ENCODE results near the gene TTLL11.

TTLL11 gene

DNA sequence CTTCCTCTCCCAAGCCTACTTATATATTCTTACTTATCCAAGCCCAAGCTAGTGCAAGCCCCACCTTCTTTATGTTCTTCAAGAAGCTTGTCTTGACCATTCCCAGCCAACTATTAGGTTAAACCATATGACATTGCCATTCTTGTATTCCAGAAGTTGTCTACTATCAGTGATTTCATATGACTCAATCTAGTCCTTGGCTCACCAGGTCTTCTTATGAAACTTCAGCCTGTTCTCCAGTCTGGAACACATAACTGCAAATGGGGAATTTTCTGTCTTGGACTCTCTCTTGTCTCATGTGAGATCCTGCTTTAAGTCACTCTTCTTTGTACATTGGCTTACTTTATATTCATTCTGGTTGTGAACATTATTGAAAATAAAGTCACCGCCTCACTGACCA is 130.7 kb downstream of the TTLL11 start:
- no peak for DNase-seq

- no peak for DNase-seq
These were observed 132.4 kb downstream of the TTLL11 start for GRCh38 chr9:121960665-121961064.

- DNase-seq, result no peak
These were observed 134.6 kb downstream of the TTLL11 start for GRCh38 chr9:121958530-121958929.

DNA sequence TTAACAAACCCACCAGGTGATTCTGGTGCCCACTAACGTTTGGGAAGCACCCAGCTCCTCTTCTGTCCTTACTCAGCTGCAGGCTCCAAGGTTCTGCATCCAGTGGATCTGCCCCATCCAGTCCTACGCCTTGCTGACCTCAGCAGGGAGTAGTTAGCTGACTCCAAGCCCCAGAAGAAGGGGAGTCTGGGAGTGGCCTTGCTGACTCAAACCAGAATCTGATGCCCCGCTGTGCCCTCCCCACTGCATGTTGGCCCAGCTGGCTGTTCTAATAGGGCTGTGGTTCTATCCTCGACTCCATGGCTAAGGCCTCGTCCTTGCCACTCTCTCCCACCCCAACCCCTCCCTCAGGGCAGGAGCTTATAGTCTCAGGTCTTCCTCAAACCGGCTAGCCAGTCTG is 136.3 kb downstream of the TTLL11 start:
- DNase-seq, result no peak

- no peak for DNase-seq
These were observed 137.5 kb downstream of the TTLL11 start for GRCh38 chr9:121955649-121956048.

DNA sequence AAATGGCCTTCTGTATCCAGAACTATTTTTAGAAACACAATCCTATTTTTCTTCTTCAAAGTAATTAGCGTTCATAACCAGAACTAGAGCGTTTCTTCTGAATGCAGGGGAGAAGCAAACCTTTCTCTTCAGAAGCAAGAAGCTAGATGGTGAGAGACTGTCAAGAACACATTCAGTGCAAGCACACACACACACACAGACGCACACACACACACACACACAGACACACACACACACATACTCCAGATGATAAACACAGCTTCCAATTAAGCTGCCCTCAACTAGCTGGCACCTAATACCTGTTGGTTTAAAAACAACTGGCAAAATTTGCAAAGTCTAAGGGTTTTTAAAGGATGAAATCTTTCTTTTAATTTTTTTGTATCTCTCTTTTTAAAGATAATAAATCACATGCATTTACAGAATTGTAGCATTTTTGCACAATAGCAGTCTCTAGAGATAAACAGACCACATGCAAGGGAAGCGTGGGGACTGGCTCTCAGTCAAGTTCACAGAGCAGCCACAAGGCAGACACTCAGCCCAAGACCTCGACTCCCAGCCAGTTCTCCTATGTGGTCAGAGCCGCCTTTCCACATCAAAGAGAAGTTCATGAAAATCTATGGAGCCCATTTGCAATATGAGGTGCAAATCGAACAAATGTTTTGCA is 138.5 kb downstream of the TTLL11 start:
- no peak for DNase-seq

- DNase-seq, result no peak
These were observed 140.5 kb downstream of the TTLL11 start for GRCh38 chr9:121952611-121953010.

GRCh38 chr9:121950866-121951265 is 142.2 kb downstream of the TTLL11 start:
- DNase-seq, result no peak

DNA sequence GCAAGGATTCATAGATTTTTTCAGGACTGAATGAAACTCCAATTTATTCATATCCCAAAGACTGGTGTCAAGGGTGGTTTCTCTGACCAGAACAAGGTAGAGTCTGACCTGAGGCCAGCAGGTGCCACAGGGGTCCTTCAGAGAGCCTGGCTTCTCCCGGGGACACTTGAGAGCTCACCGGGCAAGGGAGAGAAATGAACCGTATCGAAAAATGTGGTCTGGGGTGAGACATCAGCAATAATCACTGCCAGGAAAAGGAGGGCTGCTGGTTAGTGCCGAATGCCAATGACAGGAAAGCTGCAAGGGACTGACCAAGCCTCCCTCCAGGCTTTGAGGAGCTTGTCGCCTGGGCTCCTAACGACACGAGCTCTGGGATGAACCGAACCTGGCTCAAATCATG is 142.7 kb downstream of the TTLL11 start:
- no peak for DNase-seq

- no peak for DNase-seq
These were observed 143.3 kb downstream of the TTLL11 start for GRCh38 chr9:121949766-121950165.

- no peak for DNase-seq
These were observed 143.7 kb downstream of the TTLL11 start for GRCh38 chr9:121949364-121949763.

- DNase-seq, result no peak
These were observed 145.3 kb downstream of the TTLL11 start for GRCh38 chr9:121947775-121948174.

DNA sequence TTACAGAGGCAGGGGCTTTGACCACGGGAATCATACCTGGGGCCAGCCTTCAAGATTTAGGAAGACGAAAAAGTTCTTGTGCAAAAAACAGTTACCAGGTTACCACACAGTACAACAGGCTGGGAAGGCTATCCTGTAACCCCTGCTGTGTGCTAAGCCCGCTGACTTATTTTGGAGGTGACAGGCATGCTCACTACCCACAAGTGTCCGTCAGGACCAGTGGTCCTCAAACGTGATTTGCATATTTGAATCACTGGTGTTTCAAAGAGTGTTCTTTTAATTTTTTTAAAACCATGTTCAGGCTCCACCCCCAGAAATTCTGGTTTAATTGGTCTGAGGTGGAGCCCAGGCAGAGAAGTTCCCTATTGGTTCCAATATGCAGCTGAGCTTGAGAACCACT is 146.6 kb downstream of the TTLL11 start:
- no peak for DNase-seq

GRCh38 chr9:121945849-121946248 is 147.3 kb downstream of the TTLL11 start:
- no peak for DNase-seq

GRCh38 chr9:121945281-121945680 is 147.8 kb downstream of the TTLL11 start:
- DNase-seq, result no peak

GRCh38 chr9:121944711-121945191 is 148.4 kb downstream of the TTLL11 start:
- no peak for DNase-seq

DNA sequence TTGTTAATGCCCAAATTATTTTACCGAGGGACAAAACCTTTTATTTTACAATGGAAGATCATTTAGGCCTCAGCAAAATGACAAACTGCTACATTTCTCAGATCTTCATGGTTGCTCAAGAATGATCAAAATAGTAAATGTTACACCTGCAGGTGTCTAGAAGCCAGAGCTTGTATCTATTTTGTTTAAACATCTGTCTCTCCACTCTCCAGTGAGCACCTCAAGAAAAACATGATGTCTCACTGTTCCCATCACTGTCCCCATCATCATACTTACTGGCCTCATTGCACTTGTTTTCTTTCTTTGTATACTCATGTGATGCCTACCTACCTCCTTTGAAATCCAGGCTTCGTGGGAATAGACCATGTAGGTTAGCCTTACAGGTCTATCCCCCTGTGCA is 149.6 kb downstream of the TTLL11 start:
- DNase-seq, result no peak

- DNase-seq, result no peak
These were observed 150.2 kb downstream of the TTLL11 start for GRCh38 chr9:121942866-121943382.

GRCh38 chr9:121942313-121942712 is 150.8 kb downstream of the TTLL11 start:
- no peak for DNase-seq

GRCh38 chr9:121939643-121940042 is 153.5 kb downstream of the TTLL11 start:
- no peak for DNase-seq

DNA sequence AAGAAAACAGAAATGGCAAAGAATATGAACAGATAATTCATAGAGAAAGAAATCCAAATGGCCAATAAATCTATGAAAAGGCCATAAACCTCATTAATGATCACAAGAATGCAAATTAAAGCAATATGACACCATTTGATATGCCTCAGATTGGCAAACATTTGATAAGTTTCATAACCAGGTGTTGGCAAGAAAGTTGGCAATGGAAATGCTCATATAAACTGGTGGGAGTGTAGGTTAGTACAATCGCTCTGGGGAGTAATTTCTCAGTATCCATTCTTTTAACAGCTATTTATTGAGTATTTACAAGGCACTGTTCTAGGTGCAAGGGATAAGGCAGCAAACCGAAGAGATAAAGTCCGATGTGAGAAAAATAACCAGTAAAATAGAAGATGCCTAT is 154.5 kb downstream of the TTLL11 start:
- no peak for DNase-seq

DNA sequence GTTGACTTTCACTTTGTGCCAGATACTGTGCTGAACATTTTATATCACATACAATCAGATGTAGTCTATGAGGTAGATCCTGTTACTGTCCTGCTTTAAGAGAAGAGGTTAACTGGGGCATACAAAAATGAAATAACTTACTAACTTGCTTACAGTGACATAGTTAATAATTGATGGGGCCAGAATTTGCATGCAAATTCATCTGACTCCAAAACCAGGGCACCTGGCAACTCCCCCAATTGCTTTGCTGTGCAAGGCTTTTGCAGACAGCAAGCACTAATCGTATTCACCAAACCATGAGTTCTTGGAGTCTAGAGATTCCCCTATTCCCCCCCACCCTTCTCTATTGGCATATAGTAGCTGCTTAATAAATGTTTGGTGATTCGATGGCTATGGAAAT is 155.9 kb downstream of the TTLL11 start:
- no peak for DNase-seq

GRCh38 chr9:121935739-121936138 is 157.4 kb downstream of the TTLL11 start:
- no peak for DNase-seq

GRCh38 chr9:121930956-121931355 is 162.2 kb downstream of the TTLL11 start:
- no peak for DNase-seq

All from CD4-positive, alpha-beta T cell treated with Interleukin-17A for 1 hour (primary cell).